ENCODE measurements around the gene PHACTR2. TPM values are rescaled to one million over a fixed set of nuclear protein-coding genes. Genes with fewer than 3 reads are reported as not detected.

Gene PHACTR2
- total RNA-seq, 1 experiment from 2014 or later = 27.6 TPM

- TF ChIP-seq ATF3 (IDR thresholded peaks at IDR 0.05) (no peak), EGR1 (IDR thresholded peaks at IDR 0.05; ENCODE audit: low read depth) (no peak)
Measured at GRCh38 chr6:143688681-143689080, 10.9 kb downstream of the PHACTR2 start.

GRCh38 chr6:143689852-143690251, 12.1 kb downstream of the PHACTR2 start:
- POLR2A ChIA-PET = no interaction called here
- Histone ChIP-seq H2AFZ (ENCODE audit: low read depth, low read length, poor library complexity, severe bottlenecking) (no peak overlapping the region), H3K79me2 (ENCODE audit: insufficient read depth, low read length) (peaks cover 5% of the 10 kb centered on the region; the same call in 1 of the 2 replicates), H4K20me1 (ENCODE audit: insufficient read depth) (no peaks in the 10 kb centered on the region), H3K4me2 (ENCODE audit: low read length) (no peak overlapping the region), H3K9me2 (ENCODE audit: insufficient read depth) (no peaks in the 10 kb centered on the region), H3K9me3 (ENCODE audit: control insufficient read depth in 1 of 2, insufficient read depth in 1 of 2, low read depth in 1 of 2, low read length in 2 of 2) (no peaks in the 10 kb centered on the region), H3K9ac (ENCODE audit: low read length) (no peak overlapping the region), H3K4me1 (ENCODE audit: control insufficient read depth in 1 of 2, insufficient read depth in 2 of 2, low read length in 2 of 2) (peaks cover 3 to 6% of the 10 kb centered on the region in 2 experiments; a peak in 2 of 4 replicates), H3K27ac (ENCODE audit: low read depth, low read length) (no peak overlapping the region), H3K4me3 (replicated peaks in 1 of 2; ENCODE audit: low read depth in 1 of 2, low read length in 2 of 2) (no peak overlapping the region), H3K36me3 (ENCODE audit: control insufficient read depth in 1 of 2, insufficient read depth in 2 of 2, low read length in 2 of 2) (no peaks in the 10 kb centered on the region), H3K27me3 (ENCODE audit: insufficient read depth, low read length) (no peaks in the 10 kb centered on the region)
- ATAC-seq = no peak
- no TSS peak for BruUV-seq (replicated peaks)
- no peak for DNase-seq (ENCODE audit: low read depth, low spot score)
- CTCF ChIA-PET = no interaction called here
- intact Hi-C loops (cut with micrococcal nuclease) = no loop called here
- RAD21 ChIA-PET (ENCODE audit: low non-redundant PET in 1 of 2, low total read pairs in 2 of 2, uncharacterized antibody in 2 of 2, unreplicated experiment in 2 of 2) = no interaction called here
- TF ChIP-seq CTCF (IDR thresholded peaks at IDR 0.05 in 2 of 3, conservative IDR thresholded peaks at IDR 0.05 in 1 of 3; ENCODE audit: borderline replicate concordance in 1 of 3, insufficient read depth in 1 of 3, low read depth in 2 of 3, low read length in 2 of 3) (no peak), EZH2 (IDR thresholded peaks at IDR 0.05) (no peak), ATF3 (IDR thresholded peaks at IDR 0.05) (no peak), ZFX (IDR thresholded peaks at IDR 0.05) (no peak), EZH2phosphoT487 (IDR thresholded peaks at IDR 0.05; ENCODE audit: borderline replicate concordance) (no peak), MAX (IDR thresholded peaks at IDR 0.05) (no peak), SIN3A (IDR thresholded peaks at IDR 0.05; ENCODE audit: low read depth) (no peak), ZNF274 (IDR thresholded peaks at IDR 0.05; ENCODE audit: low read depth, low read length) (no peak), TCF7L2 (IDR thresholded peaks at IDR 0.05; ENCODE audit: borderline replicate concordance, extremely low read depth, insufficient read depth, insufficient read length) (no peak), FOSL1 (IDR thresholded peaks at IDR 0.05; ENCODE audit: low read depth) (no peak), JUND (IDR thresholded peaks at IDR 0.05) (no peak), POLR2AphosphoS5 (IDR thresholded peaks at IDR 0.05; ENCODE audit: low read depth, low read length) (no peak), EGR1 (IDR thresholded peaks at IDR 0.05; ENCODE audit: low read depth) (no peak), ELF1 (IDR thresholded peaks at IDR 0.05; ENCODE audit: borderline replicate concordance, low read depth) (no peak), CBX3 (IDR thresholded peaks at IDR 0.05; ENCODE audit: low read depth) (no peak)

More at GRCh38 chr6:143688681-143689080, 10.9 kb downstream of the PHACTR2 start:
- no peaks in the 10 kb centered on the region for H3K9me2 ChIP-seq (ENCODE audit: insufficient read depth)
- H3K9me3 ChIP-seq (ENCODE audit: control insufficient read depth in 1 of 2, insufficient read depth in 1 of 2, low read depth in 1 of 2, low read length in 2 of 2) = no peaks in the 10 kb centered on the region
- H3K27me3 ChIP-seq (ENCODE audit: insufficient read depth, low read length) = no peaks in the 10 kb centered on the region
- H3K4me1 ChIP-seq (ENCODE audit: control insufficient read depth in 1 of 2, insufficient read depth in 2 of 2, low read length in 2 of 2) = peaks cover 0 to 3% of the 10 kb centered on the region in 2 experiments; a peak in 2 of 4 replicates
- no peaks in the 10 kb centered on the region for H4K20me1 ChIP-seq (ENCODE audit: insufficient read depth)
- ChIA-PET CTCF (no interaction called here), POLR2A (no interaction called here), RAD21 (ENCODE audit: low non-redundant PET in 1 of 2, low total read pairs in 2 of 2, uncharacterized antibody in 2 of 2, unreplicated experiment in 2 of 2) (no interaction called here)
- peaks cover 14% of the 10 kb centered on the region; the same call in 1 of the 2 replicates for H3K79me2 ChIP-seq (ENCODE audit: insufficient read depth, low read length)
- no peak overlapping the region for H3K4me3 ChIP-seq (replicated peaks in 1 of 2; ENCODE audit: low read depth in 1 of 2, low read length in 2 of 2)
- no peak overlapping the region for H3K9ac ChIP-seq (ENCODE audit: low read length)
- no peaks in the 10 kb centered on the region for H3K36me3 ChIP-seq (ENCODE audit: control insufficient read depth in 1 of 2, insufficient read depth in 2 of 2, low read length in 2 of 2)
- DNase-seq (ENCODE audit: low read depth, low spot score) (no peak), ATAC-seq (no peak)
- intact Hi-C loops (cut with micrococcal nuclease) = no loop called here
- no peak overlapping the region for H3K4me2 ChIP-seq (ENCODE audit: low read length)
- no peak overlapping the region for H3K27ac ChIP-seq (ENCODE audit: low read depth, low read length)
- no TSS peak for BruUV-seq (replicated peaks)
- H2AFZ ChIP-seq (ENCODE audit: low read depth, low read length, poor library complexity, severe bottlenecking) = no peak overlapping the region
